ENCODE measurements around the gene HELB. TPM values are rescaled to one million over a fixed set of nuclear protein-coding genes. Genes with fewer than 3 reads are reported as not detected.

Gene HELB
- total and polyA plus RNA-seq, 4 donors = 0.18 to 8.0 (median 2.9) TPM

DNA sequence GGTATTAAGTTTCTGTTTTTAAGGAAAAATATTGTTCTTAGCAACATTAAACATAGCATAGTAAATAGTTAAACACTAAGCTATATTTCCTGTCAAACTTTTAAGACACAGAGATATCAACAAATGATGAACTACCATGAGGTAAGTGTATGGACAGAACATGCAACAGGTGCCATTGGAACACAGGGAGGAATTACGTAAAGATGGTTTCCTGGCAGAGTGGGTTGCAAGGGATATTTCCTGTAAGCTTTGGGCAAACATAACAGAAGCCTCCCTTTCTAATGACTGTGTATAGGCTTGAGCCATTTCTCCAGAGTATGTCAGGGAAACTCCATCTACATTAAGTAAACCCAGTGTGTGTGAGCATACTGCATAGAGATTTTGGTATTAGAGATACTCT, 31.7 kb upstream of the HELB start:
- H3K27ac ChIP-seq (ENCODE audit: low read depth in 1 of 2, low read length in 2 of 2) = no peak overlapping the region
- TF ChIP-seq SP1 (IDR thresholded peaks at IDR 0.05) = no peak
- TF ChIP-seq HNF4A (conservative IDR thresholded peaks at IDR 0.05) = no peak
- no peak for TF ChIP-seq NR2F2 (IDR thresholded peaks at IDR 0.05)
- no peak for TF ChIP-seq TAF1 (conservative IDR thresholded peaks at IDR 0.05)
- no peaks in the 10 kb centered on the region for H3K9me3 ChIP-seq (ENCODE audit: control insufficient read depth in 4 of 4, low read length in 3 of 4)
- H3K36me3 ChIP-seq (ENCODE audit: control insufficient read depth in 4 of 4, insufficient read depth in 3 of 4, low read depth in 1 of 4, low read length in 3 of 4) = no peaks in the 10 kb centered on the region
- no peak overlapping the region for H3K9ac ChIP-seq (ENCODE audit: low read depth in 1 of 2, low read length in 2 of 2)
- peaks cover 0 to 3% (median 0%) of the 10 kb centered on the region in 4 donors for H3K4me1 ChIP-seq (ENCODE audit: control insufficient read depth in 4 of 4, insufficient read depth in 4 of 4, low read length in 3 of 4)
- no peaks in the 10 kb centered on the region for H3K27me3 ChIP-seq (ENCODE audit: control insufficient read depth in 4 of 4, insufficient read depth in 4 of 4, low read length in 3 of 4)
- no peak overlapping the region for H3K4me3 ChIP-seq (ENCODE audit: low read depth in 1 of 3, low read length in 3 of 3)
- no peak for DNase-seq (ENCODE audit: low spot score)
- 85% methylated on average over 1 of the region's 1 CpG for WGBS

DNA sequence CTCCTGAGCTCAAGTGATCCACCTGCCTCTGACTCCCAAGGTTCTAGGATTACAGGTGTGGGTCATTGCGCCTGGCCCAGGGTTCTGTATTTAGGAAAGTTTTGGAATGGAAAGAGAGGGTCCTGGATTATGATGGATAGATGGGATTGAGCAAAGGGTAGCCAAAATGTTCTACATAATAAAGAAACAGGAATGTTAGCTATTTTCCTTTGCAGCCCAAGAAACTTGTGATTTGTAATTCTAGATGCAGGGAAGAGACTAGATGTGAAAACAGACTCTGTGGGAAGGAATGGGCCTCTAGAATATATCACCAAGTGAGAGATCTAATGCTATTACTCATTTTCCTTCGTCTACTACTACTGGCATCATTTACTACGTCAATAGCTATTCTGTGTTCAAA, 29.6 kb upstream of the HELB start:
- DNase-seq (ENCODE audit: low spot score) = no peak
- H3K4me1 ChIP-seq (ENCODE audit: control insufficient read depth in 4 of 4, insufficient read depth in 4 of 4, low read length in 3 of 4) = peaks cover 0 to 3% (median 0%) of the 10 kb centered on the region in 4 donors
- 61% methylated on average over 3 of the region's 3 CpGs for WGBS
- no peaks in the 10 kb centered on the region for H3K9me3 ChIP-seq (ENCODE audit: control insufficient read depth in 4 of 4, low read length in 3 of 4)
- no peak overlapping the region for H3K4me3 ChIP-seq (ENCODE audit: low read depth in 1 of 3, low read length in 3 of 3)
- H3K9ac ChIP-seq (ENCODE audit: low read depth in 1 of 2, low read length in 2 of 2) = no peak overlapping the region
- no peaks in the 10 kb centered on the region for H3K36me3 ChIP-seq (ENCODE audit: control insufficient read depth in 4 of 4, insufficient read depth in 3 of 4, low read depth in 1 of 4, low read length in 3 of 4)
- no peaks in the 10 kb centered on the region for H3K27me3 ChIP-seq (ENCODE audit: control insufficient read depth in 4 of 4, insufficient read depth in 4 of 4, low read length in 3 of 4)
- H3K27ac ChIP-seq (ENCODE audit: low read depth in 1 of 2, low read length in 2 of 2) = no peak overlapping the region
- no peak for TF ChIP-seq EGR1 (IDR thresholded peaks at IDR 0.05; ENCODE audit: low read depth in 2 of 2)
- TF ChIP-seq RAD21 (IDR thresholded peaks at IDR 0.05) = no peak
- no peak for TF ChIP-seq RXRA (IDR thresholded peaks at IDR 0.05)
- TF ChIP-seq NR2F2 (IDR thresholded peaks at IDR 0.05) = no peak
- TF ChIP-seq YY1 (IDR thresholded peaks at IDR 0.05) = no peak
- TF ChIP-seq, protein P1, sequence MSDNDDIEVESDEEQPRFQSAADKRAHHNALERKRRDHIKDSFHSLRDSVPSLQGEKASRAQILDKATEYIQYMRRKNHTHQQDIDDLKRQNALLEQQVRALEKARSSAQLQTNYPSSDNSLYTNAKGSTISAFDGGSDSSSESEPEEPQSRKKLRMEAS (IDR thresholded peaks at IDR 0.05) = no peak
- TF ChIP-seq HNF4G (IDR thresholded peaks at IDR 0.05) = no peak
- TF ChIP-seq JUND (IDR thresholded peaks at IDR 0.05) = no peak
- TF ChIP-seq, protein P2, sequence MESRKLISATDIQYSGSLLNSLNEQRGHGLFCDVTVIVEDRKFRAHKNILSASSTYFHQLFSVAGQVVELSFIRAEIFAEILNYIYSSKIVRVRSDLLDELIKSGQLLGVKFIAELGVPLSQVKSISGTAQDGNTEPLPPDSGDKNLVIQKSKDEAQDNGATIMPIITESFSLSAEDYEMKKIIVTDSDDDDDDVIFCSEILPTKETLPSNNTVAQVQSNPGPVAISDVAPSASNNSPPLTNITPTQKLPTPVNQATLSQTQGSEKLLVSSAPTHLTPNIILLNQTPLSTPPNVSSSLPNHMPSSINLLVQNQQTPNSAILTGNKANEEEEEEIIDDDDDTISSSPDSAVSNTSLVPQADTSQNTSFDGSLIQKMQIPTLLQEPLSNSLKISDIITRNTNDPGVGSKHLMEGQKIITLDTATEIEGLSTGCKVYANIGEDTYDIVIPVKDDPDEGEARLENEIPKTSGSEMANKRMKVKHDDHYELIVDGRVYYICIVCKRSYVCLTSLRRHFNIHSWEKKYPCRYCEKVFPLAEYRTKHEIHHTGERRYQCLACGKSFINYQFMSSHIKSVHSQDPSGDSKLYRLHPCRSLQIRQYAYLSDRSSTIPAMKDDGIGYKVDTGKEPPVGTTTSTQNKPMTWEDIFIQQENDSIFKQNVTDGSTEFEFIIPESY (IDR thresholded peaks at IDR 0.05) = no peak
- no peak for TF ChIP-seq HNF4A (conservative IDR thresholded peaks at IDR 0.05)
- no peak for TF ChIP-seq FOXA2 (IDR thresholded peaks at IDR 0.05)
- TF ChIP-seq, protein P3, sequence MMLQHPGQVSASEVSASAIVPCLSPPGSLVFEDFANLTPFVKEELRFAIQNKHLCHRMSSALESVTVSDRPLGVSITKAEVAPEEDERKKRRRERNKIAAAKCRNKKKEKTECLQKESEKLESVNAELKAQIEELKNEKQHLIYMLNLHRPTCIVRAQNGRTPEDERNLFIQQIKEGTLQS (IDR thresholded peaks at IDR 0.05) = no peak
- no peak for TF ChIP-seq TAF1 (conservative IDR thresholded peaks at IDR 0.05)
- no peak for TF ChIP-seq SP1 (IDR thresholded peaks at IDR 0.05)
- TF ChIP-seq GABPA (IDR thresholded peaks at IDR 0.05 in 1 of 2, conservative IDR thresholded peaks at IDR 0.05 in 1 of 2) = no peak
- TF ChIP-seq, protein P4, sequence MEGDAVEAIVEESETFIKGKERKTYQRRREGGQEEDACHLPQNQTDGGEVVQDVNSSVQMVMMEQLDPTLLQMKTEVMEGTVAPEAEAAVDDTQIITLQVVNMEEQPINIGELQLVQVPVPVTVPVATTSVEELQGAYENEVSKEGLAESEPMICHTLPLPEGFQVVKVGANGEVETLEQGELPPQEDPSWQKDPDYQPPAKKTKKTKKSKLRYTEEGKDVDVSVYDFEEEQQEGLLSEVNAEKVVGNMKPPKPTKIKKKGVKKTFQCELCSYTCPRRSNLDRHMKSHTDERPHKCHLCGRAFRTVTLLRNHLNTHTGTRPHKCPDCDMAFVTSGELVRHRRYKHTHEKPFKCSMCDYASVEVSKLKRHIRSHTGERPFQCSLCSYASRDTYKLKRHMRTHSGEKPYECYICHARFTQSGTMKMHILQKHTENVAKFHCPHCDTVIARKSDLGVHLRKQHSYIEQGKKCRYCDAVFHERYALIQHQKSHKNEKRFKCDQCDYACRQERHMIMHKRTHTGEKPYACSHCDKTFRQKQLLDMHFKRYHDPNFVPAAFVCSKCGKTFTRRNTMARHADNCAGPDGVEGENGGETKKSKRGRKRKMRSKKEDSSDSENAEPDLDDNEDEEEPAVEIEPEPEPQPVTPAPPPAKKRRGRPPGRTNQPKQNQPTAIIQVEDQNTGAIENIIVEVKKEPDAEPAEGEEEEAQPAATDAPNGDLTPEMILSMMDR (IDR thresholded peaks at IDR 0.05; ENCODE audit: low read depth, low read length, missing input control) = no peak
- TF ChIP-seq FOXA1 (IDR thresholded peaks at IDR 0.05) = no peak
- TF ChIP-seq, protein P5, sequence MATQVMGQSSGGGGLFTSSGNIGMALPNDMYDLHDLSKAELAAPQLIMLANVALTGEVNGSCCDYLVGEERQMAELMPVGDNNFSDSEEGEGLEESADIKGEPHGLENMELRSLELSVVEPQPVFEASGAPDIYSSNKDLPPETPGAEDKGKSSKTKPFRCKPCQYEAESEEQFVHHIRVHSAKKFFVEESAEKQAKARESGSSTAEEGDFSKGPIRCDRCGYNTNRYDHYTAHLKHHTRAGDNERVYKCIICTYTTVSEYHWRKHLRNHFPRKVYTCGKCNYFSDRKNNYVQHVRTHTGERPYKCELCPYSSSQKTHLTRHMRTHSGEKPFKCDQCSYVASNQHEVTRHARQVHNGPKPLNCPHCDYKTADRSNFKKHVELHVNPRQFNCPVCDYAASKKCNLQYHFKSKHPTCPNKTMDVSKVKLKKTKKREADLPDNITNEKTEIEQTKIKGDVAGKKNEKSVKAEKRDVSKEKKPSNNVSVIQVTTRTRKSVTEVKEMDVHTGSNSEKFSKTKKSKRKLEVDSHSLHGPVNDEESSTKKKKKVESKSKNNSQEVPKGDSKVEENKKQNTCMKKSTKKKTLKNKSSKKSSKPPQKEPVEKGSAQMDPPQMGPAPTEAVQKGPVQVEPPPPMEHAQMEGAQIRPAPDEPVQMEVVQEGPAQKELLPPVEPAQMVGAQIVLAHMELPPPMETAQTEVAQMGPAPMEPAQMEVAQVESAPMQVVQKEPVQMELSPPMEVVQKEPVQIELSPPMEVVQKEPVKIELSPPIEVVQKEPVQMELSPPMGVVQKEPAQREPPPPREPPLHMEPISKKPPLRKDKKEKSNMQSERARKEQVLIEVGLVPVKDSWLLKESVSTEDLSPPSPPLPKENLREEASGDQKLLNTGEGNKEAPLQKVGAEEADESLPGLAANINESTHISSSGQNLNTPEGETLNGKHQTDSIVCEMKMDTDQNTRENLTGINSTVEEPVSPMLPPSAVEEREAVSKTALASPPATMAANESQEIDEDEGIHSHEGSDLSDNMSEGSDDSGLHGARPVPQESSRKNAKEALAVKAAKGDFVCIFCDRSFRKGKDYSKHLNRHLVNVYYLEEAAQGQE (IDR thresholded peaks at IDR 0.05) = no peak
